GM23338 (cell line): Measurements from ENCODE around the gene COX4I2. TPM values are rescaled to one million over a fixed set of nuclear protein-coding genes. Genes with fewer than 3 reads are reported as not detected.

ENCODE experiments used
- ATAC-seq: fragments of 200-7000 bp; cut with Tn5 transposase; 3 replicates; pipeline ENCODE4 v1.9.1; 2020
- DNase-seq: peaks from one replicate; pipeline ENCODE4 v3.0.0-alpha.2; 2015; ENCODE audit warnings: low spot score
- H2AFZ ChIP-seq: fragments of 200-600 bp; sonication (generic); 2 replicates; pipeline ENCODE4 v1.8.0; 2016; ENCODE audit warnings: antibody characterized with exemption, mild to moderate bottlenecking, moderate library complexity
- H3F3A ChIP-seq: fragments of 200-600 bp; sonication (generic); replicated peaks from 2 replicates; pipeline ENCODE4 v1.8.0; 2017; ENCODE audit warnings: antibody characterized with exemption, mixed run types, low read depth
- H3K27ac ChIP-seq: fragments of 200-600 bp; sonication (generic); 2 replicates; pipeline ENCODE4 v1.6.1; 2016; ENCODE audit warnings: low read depth
- H3K27me3 ChIP-seq: fragments of 200-600 bp; sonication (generic); 2 replicates; pipeline ENCODE4 v1.8.0; 2016; ENCODE audit warnings: mild to moderate bottlenecking, mixed run types, moderate library complexity; ENCODE audit not compliant: insufficient read depth
- H3K36me3 ChIP-seq: fragments of 200-600 bp; sonication (generic); 2 replicates; pipeline ENCODE4 v1.8.0; 2016; ENCODE audit warnings: mild to moderate bottlenecking; ENCODE audit not compliant: insufficient read depth
- H3K4me1 ChIP-seq: fragments of 200-600 bp; sonication (generic); 2 replicates; pipeline ENCODE4 v1.8.0; 2016; ENCODE audit warnings: mild to moderate bottlenecking, moderate library complexity; ENCODE audit not compliant: insufficient read depth
- H3K4me2 ChIP-seq: fragments of 200-600 bp; sonication (generic); 2 replicates; pipeline ENCODE4 v1.7.1; 2017; ENCODE audit warnings: mixed run types
- H3K4me3 ChIP-seq: fragments of 200-600 bp; sonication (generic); 2 replicates; pipeline ENCODE4 v1.6.1; 2016; ENCODE audit warnings: mixed run types
- H3K79me2 ChIP-seq: fragments of 200-600 bp; sonication (generic); replicated peaks from 2 replicates; pipeline ENCODE4 v1.8.0; 2017; ENCODE audit warnings: mild to moderate bottlenecking; ENCODE audit not compliant: insufficient read depth
- H3K9me2 ChIP-seq: fragments of 200-600 bp; sonication (generic); 2 replicates; pipeline ENCODE4 v1.8.0; 2017; ENCODE audit not compliant: insufficient read depth
- H4K20me1 ChIP-seq: fragments of 200-600 bp; sonication (generic); replicated peaks from 2 replicates; pipeline ENCODE4 v1.8.0; 2017; ENCODE audit warnings: mild to moderate bottlenecking; ENCODE audit not compliant: insufficient read depth
- H3K27ac Mint-ChIP-seq: 2 replicates; pipeline ENCODE4 v1.8.0; 2020; ENCODE audit warnings: inconsistent platforms, mild to moderate bottlenecking, moderate library complexity, mixed read lengths
- H3K27me3 Mint-ChIP-seq: 3 replicates; pipeline ENCODE4 v1.8.0; 2022; ENCODE audit warnings: low read depth, mild to moderate bottlenecking, moderate library complexity, mixed read lengths, inconsistent platforms; ENCODE audit not compliant: insufficient read depth, poor library complexity
- H3K36me3 Mint-ChIP-seq: 3 replicates; pipeline ENCODE4 v1.8.0; 2021; ENCODE audit warnings: low read depth, mild to moderate bottlenecking, inconsistent platforms, moderate library complexity, mixed read lengths
- H3K4me1 Mint-ChIP-seq: 3 replicates; pipeline ENCODE4 v1.8.0; 2020; ENCODE audit warnings: mild to moderate bottlenecking, inconsistent platforms, mixed read lengths
- H3K4me3 Mint-ChIP-seq: 3 replicates; pipeline ENCODE4 v1.8.0; 2021; ENCODE audit warnings: moderate library complexity, mild to moderate bottlenecking, inconsistent platforms, mixed read lengths
- H3K9me3 Mint-ChIP-seq: 3 replicates; pipeline ENCODE4 v1.8.0; 2020; ENCODE audit warnings: moderate library complexity, mild to moderate bottlenecking, inconsistent platforms, mixed read lengths
- CREB1 ChIP-seq: fragments of 250-450 bp; sonication (Bioruptor Pico); IDR thresholded peaks from 2 replicates; pipeline ENCODE4 v1.5.0; 2020; ENCODE audit warnings: low read depth, mild to moderate bottlenecking, moderate library complexity
- EZH2 ChIP-seq: fragments of 200-600 bp; sonication (generic); IDR thresholded peaks from one replicate; pipeline ENCODE4 v1.8.0; 2017; ENCODE audit warnings: antibody characterized with exemption, mild to moderate bottlenecking, low read depth; ENCODE audit not compliant: unreplicated experiment
- EZH2phosphoT487 ChIP-seq: fragments of 200-600 bp; sonication (generic); IDR thresholded peaks from one replicate; pipeline ENCODE4 v1.8.1; 2018; ENCODE audit warnings: antibody characterized with exemption; ENCODE audit not compliant: unreplicated experiment
- JUNB ChIP-seq: IDR thresholded peaks from one replicate; pipeline ENCODE4 v1.6.1; 2016; ENCODE audit warnings: antibody characterized with exemption; ENCODE audit not compliant: unreplicated experiment
- NANOG ChIP-seq: IDR thresholded peaks from 2 replicates; pipeline ENCODE4 v1.6.1; 2016; ENCODE audit warnings: antibody characterized with exemption, borderline replicate concordance
- POLR2AphosphoS5 ChIP-seq: IDR thresholded peaks from 2 replicates; pipeline ENCODE4 v1.6.1; 2016; ENCODE audit warnings: antibody characterized with exemption, low read depth
- STAT1 ChIP-seq: IDR thresholded peaks from one replicate; pipeline ENCODE4 v1.6.1; 2016; ENCODE audit warnings: antibody characterized with exemption; ENCODE audit not compliant: unreplicated experiment
- ZNF114 ChIP-seq: fragments of 250-450 bp; sonication (Bioruptor Pico); IDR thresholded peaks from 2 replicates; pipeline ENCODE4 v1.5.0; 2020; ENCODE audit warnings: mild to moderate bottlenecking, moderate library complexity
- ZNF331 ChIP-seq: fragments of 250-450 bp; sonication (Bioruptor Pico); IDR thresholded peaks from 2 replicates; pipeline ENCODE4 v1.5.0; 2020; ENCODE audit warnings: low read depth, mild to moderate bottlenecking, moderate library complexity
- polyA plus RNA-seq: library from polyadenylated mRNA; unstranded; fragments of >200 nt; fragmentation: Nextera tagmentation; extraction: Ambion mirVana; gene quantifications from 2 replicates; pipeline ENCODE4 v1.2.1, GENCODE V29; 2016
- total RNA-seq: library from RNA; depleted of rRNA; stranded (reverse); fragments of >200 nt; shearing (Covaris generic); gene quantifications from 2 replicates; pipeline ENCODE4 v1.2.3, GENCODE V29; 2014
- TF ChIP-seq, protein P1 (sequence below): IDR thresholded peaks from one replicate; pipeline ENCODE4 v1.6.1; 2018; ENCODE audit warnings: antibody characterized with exemption; ENCODE audit not compliant: unreplicated experiment
- TF ChIP-seq, protein P2 (sequence below): fragments of 250-450 bp; sonication (Bioruptor Pico); IDR thresholded peaks from 2 replicates; pipeline ENCODE4 v1.5.0; 2020; ENCODE audit warnings: mild to moderate bottlenecking, moderate library complexity
- TF ChIP-seq, protein P3 (sequence below): IDR thresholded peaks from 2 replicates; pipeline ENCODE4 v1.6.1; 2016; ENCODE audit warnings: antibody characterized with exemption
- TF ChIP-seq, protein P4 (sequence below), 2 experiments: fragments of 200-600 bp in 1 of 2; sonication (generic) in 1 of 2; conservative IDR thresholded peaks; 2 replicates each; pipeline versions ENCODE4 v1.5.1 to v1.6.1; 2016 to 2017; ENCODE audit warnings: antibody characterized with exemption in 2 of 2, low read depth in 2 of 2, mild to moderate bottlenecking in 2 of 2, moderate library complexity in 1 of 2

The COX4I2 gene
- total and polyA plus RNA-seq, 2 experiments from 2014 or later: 0.63 TPM; not detected in 1

DNA sequence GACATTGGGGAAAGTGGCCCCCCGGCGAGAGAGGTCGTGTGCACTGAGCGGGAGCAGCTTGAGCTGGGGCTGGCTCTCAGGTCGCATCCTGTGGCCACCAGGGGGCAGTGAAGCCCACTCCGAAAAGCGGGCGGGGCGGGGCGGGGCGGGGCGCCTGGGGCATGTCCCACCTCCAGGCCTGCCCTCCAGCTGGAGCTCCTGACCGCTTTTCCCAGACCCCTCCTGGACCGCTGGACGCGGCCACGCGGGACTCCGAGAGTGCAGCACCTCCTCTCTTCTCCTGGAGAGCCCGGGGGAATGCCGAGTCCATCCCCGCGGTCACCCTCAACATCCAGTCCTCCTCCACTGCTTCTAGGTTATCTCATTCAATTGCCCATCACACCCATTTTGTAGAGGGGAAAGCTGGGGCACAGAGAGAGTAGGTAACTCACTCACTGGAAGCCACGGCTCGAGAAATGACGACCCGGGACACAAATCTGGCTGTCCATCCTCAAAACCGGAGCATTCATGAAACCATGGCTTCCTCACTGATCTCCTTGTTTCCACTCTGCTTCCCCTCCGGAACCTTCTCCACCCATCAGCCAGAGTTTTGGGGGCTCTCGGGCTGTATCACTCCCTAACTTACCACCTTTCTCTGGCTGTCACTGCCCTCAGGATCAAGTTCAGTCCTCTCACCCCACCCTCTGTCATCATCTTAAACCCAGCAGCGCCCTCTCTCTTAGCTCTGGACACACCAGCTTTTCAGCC, 24.1 kb downstream of the COX4I2 start:
- peaks cover 3% of the 10 kb centered on the region; the same call in 1 of the 2 replicates for H3K36me3 ChIP-seq
- H4K20me1 ChIP-seq: peaks cover 12% of the 10 kb centered on the region
- H3K9me3 Mint-ChIP-seq: no peaks in the 10 kb centered on the region; the same call in 2 of the 3 replicates
- H3K4me1 Mint-ChIP-seq: peaks cover 19% of the 10 kb centered on the region
- 0 out of 2 replicates have a peak, but pooled peaks cover 2% of the 10 kb centered on the region for H3K27me3 ChIP-seq
- peak overlapping the region; percentile 49; the same call in 1 of the 2 replicates for H3K27ac Mint-ChIP-seq
- no peaks in the 10 kb centered on the region for H3K79me2 ChIP-seq
- peak overlapping the region; percentile 96 for H2AFZ ChIP-seq
- H3K4me3 ChIP-seq: peak overlapping the region; percentile 70
- no peaks in the 10 kb centered on the region for H3K9me2 ChIP-seq
- peak; percentile 84 for ATAC-seq
- peak overlapping the region; percentile 60 for H3K4me3 Mint-ChIP-seq
- H3K27ac ChIP-seq: peak overlapping the region; percentile 81
- TF ChIP-seq, protein P1, sequence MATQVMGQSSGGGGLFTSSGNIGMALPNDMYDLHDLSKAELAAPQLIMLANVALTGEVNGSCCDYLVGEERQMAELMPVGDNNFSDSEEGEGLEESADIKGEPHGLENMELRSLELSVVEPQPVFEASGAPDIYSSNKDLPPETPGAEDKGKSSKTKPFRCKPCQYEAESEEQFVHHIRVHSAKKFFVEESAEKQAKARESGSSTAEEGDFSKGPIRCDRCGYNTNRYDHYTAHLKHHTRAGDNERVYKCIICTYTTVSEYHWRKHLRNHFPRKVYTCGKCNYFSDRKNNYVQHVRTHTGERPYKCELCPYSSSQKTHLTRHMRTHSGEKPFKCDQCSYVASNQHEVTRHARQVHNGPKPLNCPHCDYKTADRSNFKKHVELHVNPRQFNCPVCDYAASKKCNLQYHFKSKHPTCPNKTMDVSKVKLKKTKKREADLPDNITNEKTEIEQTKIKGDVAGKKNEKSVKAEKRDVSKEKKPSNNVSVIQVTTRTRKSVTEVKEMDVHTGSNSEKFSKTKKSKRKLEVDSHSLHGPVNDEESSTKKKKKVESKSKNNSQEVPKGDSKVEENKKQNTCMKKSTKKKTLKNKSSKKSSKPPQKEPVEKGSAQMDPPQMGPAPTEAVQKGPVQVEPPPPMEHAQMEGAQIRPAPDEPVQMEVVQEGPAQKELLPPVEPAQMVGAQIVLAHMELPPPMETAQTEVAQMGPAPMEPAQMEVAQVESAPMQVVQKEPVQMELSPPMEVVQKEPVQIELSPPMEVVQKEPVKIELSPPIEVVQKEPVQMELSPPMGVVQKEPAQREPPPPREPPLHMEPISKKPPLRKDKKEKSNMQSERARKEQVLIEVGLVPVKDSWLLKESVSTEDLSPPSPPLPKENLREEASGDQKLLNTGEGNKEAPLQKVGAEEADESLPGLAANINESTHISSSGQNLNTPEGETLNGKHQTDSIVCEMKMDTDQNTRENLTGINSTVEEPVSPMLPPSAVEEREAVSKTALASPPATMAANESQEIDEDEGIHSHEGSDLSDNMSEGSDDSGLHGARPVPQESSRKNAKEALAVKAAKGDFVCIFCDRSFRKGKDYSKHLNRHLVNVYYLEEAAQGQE: no peak
- TF ChIP-seq ZNF114 (CRISPR knock-in tag): no peak
- TF ChIP-seq, protein P2, sequence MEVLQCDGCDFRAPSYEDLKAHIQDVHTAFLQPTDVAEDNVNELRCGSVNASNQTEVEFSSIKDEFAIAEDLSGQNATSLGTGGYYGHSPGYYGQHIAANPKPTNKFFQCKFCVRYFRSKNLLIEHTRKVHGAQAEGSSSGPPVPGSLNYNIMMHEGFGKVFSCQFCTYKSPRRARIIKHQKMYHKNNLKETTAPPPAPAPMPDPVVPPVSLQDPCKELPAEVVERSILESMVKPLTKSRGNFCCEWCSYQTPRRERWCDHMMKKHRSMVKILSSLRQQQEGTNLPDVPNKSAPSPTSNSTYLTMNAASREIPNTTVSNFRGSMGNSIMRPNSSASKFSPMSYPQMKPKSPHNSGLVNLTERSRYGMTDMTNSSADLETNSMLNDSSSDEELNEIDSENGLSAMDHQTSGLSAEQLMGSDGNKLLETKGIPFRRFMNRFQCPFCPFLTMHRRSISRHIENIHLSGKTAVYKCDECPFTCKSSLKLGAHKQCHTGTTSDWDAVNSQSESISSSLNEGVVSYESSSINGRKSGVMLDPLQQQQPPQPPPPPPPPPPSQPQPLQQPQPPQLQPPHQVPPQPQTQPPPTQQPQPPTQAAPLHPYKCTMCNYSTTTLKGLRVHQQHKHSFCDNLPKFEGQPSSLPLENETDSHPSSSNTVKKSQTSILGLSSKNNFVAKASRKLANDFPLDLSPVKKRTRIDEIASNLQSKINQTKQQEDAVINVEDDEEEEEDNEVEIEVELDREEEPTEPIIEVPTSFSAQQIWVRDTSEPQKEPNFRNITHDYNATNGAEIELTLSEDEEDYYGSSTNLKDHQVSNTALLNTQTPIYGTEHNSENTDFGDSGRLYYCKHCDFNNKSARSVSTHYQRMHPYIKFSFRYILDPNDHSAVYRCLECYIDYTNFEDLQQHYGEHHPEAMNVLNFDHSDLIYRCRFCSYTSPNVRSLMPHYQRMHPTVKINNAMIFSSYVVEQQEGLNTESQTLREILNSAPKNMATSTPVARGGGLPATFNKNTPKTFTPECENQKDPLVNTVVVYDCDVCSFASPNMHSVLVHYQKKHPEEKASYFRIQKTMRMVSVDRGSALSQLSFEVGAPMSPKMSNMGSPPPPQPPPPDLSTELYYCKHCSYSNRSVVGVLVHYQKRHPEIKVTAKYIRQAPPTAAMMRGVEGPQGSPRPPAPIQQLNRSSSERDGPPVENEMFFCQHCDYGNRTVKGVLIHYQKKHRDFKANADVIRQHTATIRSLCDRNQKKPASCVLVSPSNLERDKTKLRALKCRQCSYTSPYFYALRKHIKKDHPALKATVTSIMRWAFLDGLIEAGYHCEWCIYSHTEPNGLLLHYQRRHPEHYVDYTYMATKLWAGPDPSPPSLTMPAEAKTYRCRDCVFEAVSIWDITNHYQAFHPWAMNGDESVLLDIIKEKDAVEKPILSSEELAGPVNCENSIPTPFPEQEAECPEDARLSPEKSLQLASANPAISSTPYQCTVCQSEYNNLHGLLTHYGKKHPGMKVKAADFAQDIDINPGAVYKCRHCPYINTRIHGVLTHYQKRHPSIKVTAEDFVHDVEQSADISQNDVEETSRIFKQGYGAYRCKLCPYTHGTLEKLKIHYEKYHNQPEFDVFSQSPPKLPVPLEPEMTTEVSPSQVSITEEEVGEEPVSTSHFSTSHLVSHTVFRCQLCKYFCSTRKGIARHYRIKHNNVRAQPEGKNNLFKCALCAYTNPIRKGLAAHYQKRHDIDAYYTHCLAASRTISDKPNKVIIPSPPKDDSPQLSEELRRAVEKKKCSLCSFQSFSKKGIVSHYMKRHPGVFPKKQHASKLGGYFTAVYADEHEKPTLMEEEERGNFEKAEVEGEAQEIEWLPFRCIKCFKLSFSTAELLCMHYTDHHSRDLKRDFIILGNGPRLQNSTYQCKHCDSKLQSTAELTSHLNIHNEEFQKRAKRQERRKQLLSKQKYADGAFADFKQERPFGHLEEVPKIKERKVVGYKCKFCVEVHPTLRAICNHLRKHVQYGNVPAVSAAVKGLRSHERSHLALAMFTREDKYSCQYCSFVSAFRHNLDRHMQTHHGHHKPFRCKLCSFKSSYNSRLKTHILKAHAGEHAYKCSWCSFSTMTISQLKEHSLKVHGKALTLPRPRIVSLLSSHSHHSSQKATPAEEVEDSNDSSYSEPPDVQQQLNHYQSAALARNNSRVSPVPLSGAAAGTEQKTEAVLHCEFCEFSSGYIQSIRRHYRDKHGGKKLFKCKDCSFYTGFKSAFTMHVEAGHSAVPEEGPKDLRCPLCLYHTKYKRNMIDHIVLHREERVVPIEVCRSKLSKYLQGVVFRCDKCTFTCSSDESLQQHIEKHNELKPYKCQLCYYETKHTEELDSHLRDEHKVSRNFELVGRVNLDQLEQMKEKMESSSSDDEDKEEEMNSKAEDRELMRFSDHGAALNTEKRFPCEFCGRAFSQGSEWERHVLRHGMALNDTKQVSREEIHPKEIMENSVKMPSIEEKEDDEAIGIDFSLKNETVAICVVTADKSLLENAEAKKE (CRISPR knock-in tag): no peak
- TF ChIP-seq, protein P3, sequence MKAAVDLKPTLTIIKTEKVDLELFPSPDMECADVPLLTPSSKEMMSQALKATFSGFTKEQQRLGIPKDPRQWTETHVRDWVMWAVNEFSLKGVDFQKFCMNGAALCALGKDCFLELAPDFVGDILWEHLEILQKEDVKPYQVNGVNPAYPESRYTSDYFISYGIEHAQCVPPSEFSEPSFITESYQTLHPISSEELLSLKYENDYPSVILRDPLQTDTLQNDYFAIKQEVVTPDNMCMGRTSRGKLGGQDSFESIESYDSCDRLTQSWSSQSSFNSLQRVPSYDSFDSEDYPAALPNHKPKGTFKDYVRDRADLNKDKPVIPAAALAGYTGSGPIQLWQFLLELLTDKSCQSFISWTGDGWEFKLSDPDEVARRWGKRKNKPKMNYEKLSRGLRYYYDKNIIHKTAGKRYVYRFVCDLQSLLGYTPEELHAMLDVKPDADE: no peak
- TF ChIP-seq, protein P4, sequence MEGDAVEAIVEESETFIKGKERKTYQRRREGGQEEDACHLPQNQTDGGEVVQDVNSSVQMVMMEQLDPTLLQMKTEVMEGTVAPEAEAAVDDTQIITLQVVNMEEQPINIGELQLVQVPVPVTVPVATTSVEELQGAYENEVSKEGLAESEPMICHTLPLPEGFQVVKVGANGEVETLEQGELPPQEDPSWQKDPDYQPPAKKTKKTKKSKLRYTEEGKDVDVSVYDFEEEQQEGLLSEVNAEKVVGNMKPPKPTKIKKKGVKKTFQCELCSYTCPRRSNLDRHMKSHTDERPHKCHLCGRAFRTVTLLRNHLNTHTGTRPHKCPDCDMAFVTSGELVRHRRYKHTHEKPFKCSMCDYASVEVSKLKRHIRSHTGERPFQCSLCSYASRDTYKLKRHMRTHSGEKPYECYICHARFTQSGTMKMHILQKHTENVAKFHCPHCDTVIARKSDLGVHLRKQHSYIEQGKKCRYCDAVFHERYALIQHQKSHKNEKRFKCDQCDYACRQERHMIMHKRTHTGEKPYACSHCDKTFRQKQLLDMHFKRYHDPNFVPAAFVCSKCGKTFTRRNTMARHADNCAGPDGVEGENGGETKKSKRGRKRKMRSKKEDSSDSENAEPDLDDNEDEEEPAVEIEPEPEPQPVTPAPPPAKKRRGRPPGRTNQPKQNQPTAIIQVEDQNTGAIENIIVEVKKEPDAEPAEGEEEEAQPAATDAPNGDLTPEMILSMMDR (conservative IDR thresholded peaks at IDR 0.05; ENCODE audit: low read depth in 2 of 2): peak; percentile 61 to 79
- TF ChIP-seq STAT1: no peak
- no peak for TF ChIP-seq ZNF331 (CRISPR knock-in tag)
- no peak for TF ChIP-seq JUNB
- TF ChIP-seq EZH2phosphoT487: no peak
- no peak for TF ChIP-seq NANOG
- peak; percentile 31; the same call in 1 of the 2 replicates for TF ChIP-seq CREB1 (CRISPR knock-in tag)
- no peak for TF ChIP-seq EZH2
- TF ChIP-seq POLR2AphosphoS5: peak; percentile 44; the same call in 1 of the 2 replicates
- peak; percentile 96 for DNase-seq
- peaks cover 35% of the 10 kb centered on the region for H3F3A ChIP-seq
- peaks cover 18% of the 10 kb centered on the region for H3K4me1 ChIP-seq
- H3K27me3 Mint-ChIP-seq: peaks cover 15% of the 10 kb centered on the region
- H3K36me3 Mint-ChIP-seq: peaks cover 11% of the 10 kb centered on the region; the same call in 2 of the 3 replicates
- H3K4me2 ChIP-seq: peak overlapping the region; percentile 93
